ENCODE data around the gene MATCAP1. TPM values are rescaled to one million over a fixed set of nuclear protein-coding genes. Genes with fewer than 3 reads are reported as not detected.

The MATCAP1 gene
- total RNA-seq, 1 donor from 2014 or later, result 5.2 TPM

DNA sequence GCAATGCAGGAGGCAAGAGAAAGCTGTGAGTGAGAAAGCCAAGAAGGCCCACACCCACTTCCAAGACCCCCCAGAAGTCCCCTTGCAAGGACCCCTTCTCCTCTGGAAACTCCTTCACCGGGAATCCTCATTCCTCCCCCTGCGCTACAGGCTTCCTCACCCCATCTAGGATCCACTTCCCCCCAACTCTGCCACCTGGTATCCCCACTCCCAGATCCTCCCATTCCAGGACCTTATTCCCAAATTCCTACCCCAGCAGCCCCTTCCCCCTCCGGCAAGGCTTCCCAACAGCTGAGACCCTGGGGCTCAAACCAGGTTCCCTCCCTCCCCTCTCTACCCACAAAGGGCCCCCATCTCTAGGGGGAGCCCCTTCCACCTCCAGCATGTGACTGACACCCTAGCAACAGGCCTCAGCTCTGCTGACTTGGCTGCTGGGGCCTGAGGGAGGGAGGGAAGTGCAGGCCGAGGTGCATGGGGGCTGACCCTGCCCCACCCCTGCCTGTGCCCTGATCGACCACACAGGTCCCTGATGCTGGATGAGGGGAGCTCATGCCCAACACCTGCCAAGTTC, 17.1 kb downstream of the MATCAP1 start:
- Histone ChIP-seq H3K4me1 (ENCODE audit: control insufficient read depth in 3 of 3, insufficient read depth in 3 of 3, low read length in 3 of 3) (peaks cover 64 to 70% (median 69%) of the 10 kb centered on the region in 3 donors), H3K4me3 (ENCODE audit: low read length in 3 of 3) (no peak overlapping the region), H3K27ac (ENCODE audit: low read depth, low read length) (peak overlapping the region; percentile 23), H3K9me3 (ENCODE audit: control insufficient read depth in 3 of 3, low read length in 3 of 3) (no peaks in the 10 kb centered on the region), H3K36me3 (ENCODE audit: control insufficient read depth in 3 of 3, insufficient read depth in 3 of 3, low read length in 3 of 3) (peaks cover 8 to 19% (median 13%) of the 10 kb centered on the region in 3 donors), H3K9ac (ENCODE audit: low read depth in 1 of 3, low read length in 3 of 3) (peak overlapping the region in 2 of 3 donors; percentile 29 to 45), H3K27me3 (ENCODE audit: control insufficient read depth in 3 of 3, insufficient read depth in 3 of 3, low read length in 3 of 3) (peaks cover 0 to 5% (median 0%) of the 10 kb centered on the region in 3 donors)

- no peak overlapping the region for H3K9ac ChIP-seq (ENCODE audit: low read depth in 1 of 3, low read length in 3 of 3)
- no peak overlapping the region for H3K4me3 ChIP-seq (ENCODE audit: low read length in 3 of 3)
- peaks cover 0 to 5% (median 0%) of the 10 kb centered on the region in 3 donors for H3K27me3 ChIP-seq (ENCODE audit: control insufficient read depth in 3 of 3, insufficient read depth in 3 of 3, low read length in 3 of 3)
- peaks cover 64 to 70% (median 69%) of the 10 kb centered on the region in 3 donors for H3K4me1 ChIP-seq (ENCODE audit: control insufficient read depth in 3 of 3, insufficient read depth in 3 of 3, low read length in 3 of 3)
- H3K36me3 ChIP-seq (ENCODE audit: control insufficient read depth in 3 of 3, insufficient read depth in 3 of 3, low read length in 3 of 3), result peaks cover 8 to 19% (median 13%) of the 10 kb centered on the region in 3 donors
- H3K27ac ChIP-seq (ENCODE audit: low read depth, low read length), result peak overlapping the region; percentile 23
- H3K9me3 ChIP-seq (ENCODE audit: control insufficient read depth in 3 of 3, low read length in 3 of 3), result no peaks in the 10 kb centered on the region
Observed at GRCh38 chr16:67166110-67166547, 17.6 kb downstream of the MATCAP1 start.

DNA sequence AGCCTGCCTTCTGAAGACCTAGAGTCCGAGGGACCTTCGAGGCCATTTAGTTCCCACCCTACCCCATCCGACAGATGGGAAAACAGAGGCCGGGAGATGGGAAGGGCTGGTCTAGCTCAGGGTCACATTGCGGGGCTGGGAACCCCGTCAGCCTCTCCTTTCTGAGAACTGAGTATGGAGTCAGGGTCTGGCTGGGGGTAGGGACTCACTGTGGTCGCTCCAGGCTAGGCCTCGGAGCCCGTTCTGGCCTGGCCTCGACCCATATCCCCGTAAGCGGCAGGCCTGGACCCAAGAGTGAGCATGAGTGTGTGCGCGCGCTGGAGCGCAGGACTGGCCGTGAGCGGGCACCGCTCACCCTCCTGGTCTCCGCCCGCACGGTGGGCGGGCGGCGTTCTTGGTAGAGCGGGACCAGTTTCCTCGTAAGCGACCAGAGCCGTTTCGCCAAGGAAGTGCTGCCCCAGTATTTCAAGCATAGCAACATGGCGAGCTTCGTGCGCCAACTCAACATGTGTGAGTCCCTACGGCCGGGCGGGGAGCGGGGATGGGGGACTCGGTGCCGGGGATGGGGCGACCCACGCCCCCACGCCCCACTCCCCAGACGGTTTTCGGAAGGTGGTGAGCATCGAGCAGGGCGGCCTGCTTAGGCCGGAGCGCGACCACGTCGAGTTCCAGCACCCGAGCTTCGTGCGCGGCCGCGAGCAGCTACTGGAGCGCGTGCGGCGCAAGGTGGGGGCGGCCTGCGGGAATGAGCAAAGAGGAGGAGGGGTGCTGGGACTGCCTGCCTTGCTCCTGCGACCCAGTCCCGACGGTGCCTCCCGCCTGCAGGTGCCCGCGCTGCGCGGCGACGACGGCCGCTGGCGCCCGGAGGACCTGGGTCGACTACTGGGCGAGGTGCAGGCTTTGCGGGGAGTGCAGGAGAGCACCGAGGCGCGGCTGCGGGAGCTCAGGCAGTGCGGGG, 18.4 kb downstream of the MATCAP1 start:
- H3K4me1 ChIP-seq (ENCODE audit: control insufficient read depth in 3 of 3, insufficient read depth in 3 of 3, low read length in 3 of 3), result peaks cover 66 to 73% (median 69%) of the 10 kb centered on the region in 3 donors
- no peaks in the 10 kb centered on the region for H3K9me3 ChIP-seq (ENCODE audit: control insufficient read depth in 3 of 3, low read length in 3 of 3)
- peak overlapping the region; percentile 78 to 83 (median 78) for H3K4me3 ChIP-seq (ENCODE audit: low read length in 3 of 3)
- H3K27me3 ChIP-seq (ENCODE audit: control insufficient read depth in 3 of 3, insufficient read depth in 3 of 3, low read length in 3 of 3), result peaks cover 0 to 5% (median 0%) of the 10 kb centered on the region in 3 donors
- H3K9ac ChIP-seq (ENCODE audit: low read depth in 1 of 3, low read length in 3 of 3), result peak overlapping the region; percentile 82 to 96 (median 90)
- H3K27ac ChIP-seq (ENCODE audit: low read depth, low read length), result peak overlapping the region; percentile 91
- peaks cover 8 to 19% (median 13%) of the 10 kb centered on the region in 3 donors for H3K36me3 ChIP-seq (ENCODE audit: control insufficient read depth in 3 of 3, insufficient read depth in 3 of 3, low read length in 3 of 3)

DNA sequence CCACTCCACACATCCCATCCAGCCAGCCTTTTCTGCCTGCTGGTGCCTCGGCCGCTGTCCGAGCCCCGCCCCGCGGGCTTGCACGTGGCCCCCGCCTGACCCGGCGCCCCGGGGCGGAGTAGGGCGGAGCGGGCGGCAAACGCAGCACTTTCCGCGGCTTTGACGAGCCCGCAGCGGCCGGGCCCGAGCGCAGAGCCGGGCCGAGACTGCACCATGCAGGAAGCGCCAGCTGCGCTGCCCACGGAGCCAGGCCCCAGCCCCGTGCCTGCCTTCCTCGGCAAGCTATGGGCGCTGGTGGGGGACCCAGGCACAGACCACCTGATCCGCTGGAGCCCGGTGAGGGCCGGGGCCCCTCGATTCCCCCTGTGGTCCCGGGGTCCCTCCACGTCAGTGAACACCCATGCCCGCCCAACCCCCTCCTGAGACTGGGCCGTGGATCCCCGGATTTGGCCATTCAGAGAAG, 19.1 kb downstream of the MATCAP1 start, which contains the start of gene HSF4:
HSF4 (plus strand) TSS at position 147 of the 463 bp plus-strand sequence; CDS start at position 214, 67 bp downstream.
- H3K4me1 ChIP-seq (ENCODE audit: control insufficient read depth in 3 of 3, insufficient read depth in 3 of 3, low read length in 3 of 3), result peaks cover 64 to 73% (median 68%) of the 10 kb centered on the region in 3 donors
- peaks cover 0 to 5% (median 0%) of the 10 kb centered on the region in 3 donors for H3K27me3 ChIP-seq (ENCODE audit: control insufficient read depth in 3 of 3, insufficient read depth in 3 of 3, low read length in 3 of 3)

GRCh38 chr16:67163999-67164558, 19.7 kb downstream of the MATCAP1 start:
- Histone ChIP-seq H3K36me3 (ENCODE audit: control insufficient read depth in 3 of 3, insufficient read depth in 3 of 3, low read length in 3 of 3) (peaks cover 8 to 17% (median 13%) of the 10 kb centered on the region in 3 donors), H3K9ac (ENCODE audit: low read depth in 1 of 3, low read length in 3 of 3) (peak overlapping the region; percentile 73 to 93 (median 76)), H3K27me3 (ENCODE audit: control insufficient read depth in 3 of 3, insufficient read depth in 3 of 3, low read length in 3 of 3) (peaks cover 0 to 5% (median 0%) of the 10 kb centered on the region in 3 donors), H3K4me1 (ENCODE audit: control insufficient read depth in 3 of 3, insufficient read depth in 3 of 3, low read length in 3 of 3) (peaks cover 63 to 73% (median 67%) of the 10 kb centered on the region in 3 donors), H3K4me3 (ENCODE audit: low read length in 3 of 3) (peak overlapping the region; percentile 65 to 83 (median 83)), H3K27ac (ENCODE audit: low read depth, low read length) (peak overlapping the region; percentile 91), H3K9me3 (ENCODE audit: control insufficient read depth in 3 of 3, low read length in 3 of 3) (no peaks in the 10 kb centered on the region)

More for the DNA sequence above, 19.1 kb downstream of the MATCAP1 start, which contains the start of gene HSF4:
- Histone ChIP-seq H3K9ac (ENCODE audit: low read depth in 1 of 3, low read length in 3 of 3) (peak within 1 kb of the TSS; percentile 82 to 96 (median 90)), H3K27ac (ENCODE audit: low read depth, low read length) (peak within 1 kb of the TSS; percentile 91), H3K36me3 (ENCODE audit: control insufficient read depth in 3 of 3, insufficient read depth in 3 of 3, low read length in 3 of 3) (peaks cover 8 to 19% (median 13%) of the 10 kb centered on the region in 3 donors), H3K9me3 (ENCODE audit: control insufficient read depth in 3 of 3, low read length in 3 of 3) (no peaks in the 10 kb centered on the region), H3K4me3 (ENCODE audit: low read length in 3 of 3) (peak within 1 kb of the TSS; percentile 78 to 83 (median 83))

- Histone ChIP-seq H3K9me3 (ENCODE audit: control insufficient read depth in 3 of 3, low read length in 3 of 3) (no peaks in the 10 kb centered on the region), H3K4me1 (ENCODE audit: control insufficient read depth in 3 of 3, insufficient read depth in 3 of 3, low read length in 3 of 3) (peaks cover 60 to 71% (median 62%) of the 10 kb centered on the region in 3 donors), H3K27ac (ENCODE audit: low read depth, low read length) (peak overlapping the region; percentile 91)
Observed at GRCh38 chr16:67163164-67163998, 20.4 kb downstream of the MATCAP1 start.

GRCh38 chr16:67162506-67163163, 21.1 kb downstream of the MATCAP1 start:
- Histone ChIP-seq H3K27me3 (ENCODE audit: control insufficient read depth in 3 of 3, insufficient read depth in 3 of 3, low read length in 3 of 3) (peaks cover 0 to 5% (median 0%) of the 10 kb centered on the region in 3 donors), H3K9ac (ENCODE audit: low read depth in 1 of 3, low read length in 3 of 3) (peak overlapping the region; percentile 32 to 93 (median 76)), H3K36me3 (ENCODE audit: control insufficient read depth in 3 of 3, insufficient read depth in 3 of 3, low read length in 3 of 3) (peaks cover 8 to 11% (median 10%) of the 10 kb centered on the region in 3 donors), H3K9me3 (ENCODE audit: control insufficient read depth in 3 of 3, low read length in 3 of 3) (no peaks in the 10 kb centered on the region), H3K4me3 (ENCODE audit: low read length in 3 of 3) (peak overlapping the region; percentile 31 to 83 (median 83)), H3K4me1 (ENCODE audit: control insufficient read depth in 3 of 3, insufficient read depth in 3 of 3, low read length in 3 of 3) (peaks cover 60 to 67% (median 62%) of the 10 kb centered on the region in 3 donors), H3K27ac (ENCODE audit: low read depth, low read length) (peak overlapping the region; percentile 91)

More at GRCh38 chr16:67163164-67163998, 20.4 kb downstream of the MATCAP1 start:
- H3K36me3 ChIP-seq (ENCODE audit: control insufficient read depth in 3 of 3, insufficient read depth in 3 of 3, low read length in 3 of 3), result peaks cover 8 to 13% (median 12%) of the 10 kb centered on the region in 3 donors
- peak overlapping the region; percentile 65 to 83 (median 83) for H3K4me3 ChIP-seq (ENCODE audit: low read length in 3 of 3)
- H3K27me3 ChIP-seq (ENCODE audit: control insufficient read depth in 3 of 3, insufficient read depth in 3 of 3, low read length in 3 of 3), result peaks cover 0 to 5% (median 0%) of the 10 kb centered on the region in 3 donors
- H3K9ac ChIP-seq (ENCODE audit: low read depth in 1 of 3, low read length in 3 of 3), result peak overlapping the region; percentile 73 to 93 (median 76)

DNA sequence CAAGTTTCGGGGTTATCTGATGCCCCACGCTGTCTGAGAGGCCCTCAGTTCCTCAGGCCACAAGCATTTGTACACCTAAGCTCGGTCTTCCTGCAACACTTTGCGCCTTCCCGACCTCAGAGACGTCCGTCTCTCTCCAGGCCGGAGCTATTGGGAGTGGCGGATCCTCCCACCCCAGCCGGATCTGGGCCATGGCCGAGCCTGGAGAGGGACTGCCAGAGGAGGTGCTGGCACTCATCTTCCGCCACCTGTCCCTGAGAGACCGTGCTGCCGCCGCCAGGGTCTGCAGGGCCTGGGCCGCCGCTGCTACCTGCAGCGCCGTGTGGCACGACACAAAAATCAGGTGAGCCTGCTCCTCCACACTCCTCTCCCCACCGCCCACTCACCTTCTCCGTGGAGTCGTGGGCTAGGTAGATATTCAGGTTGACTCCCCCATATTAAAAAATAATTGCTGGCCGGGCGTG, 22.1 kb downstream of the MATCAP1 start:
- Histone ChIP-seq H3K9ac (ENCODE audit: low read depth in 1 of 3, low read length in 3 of 3) (peak overlapping the region; percentile 62 to 93 (median 70)), H3K27ac (ENCODE audit: low read depth, low read length) (peak overlapping the region; percentile 75), H3K9me3 (ENCODE audit: control insufficient read depth in 3 of 3, low read length in 3 of 3) (no peaks in the 10 kb centered on the region), H3K27me3 (ENCODE audit: control insufficient read depth in 3 of 3, insufficient read depth in 3 of 3, low read length in 3 of 3) (peaks cover 0 to 5% (median 0%) of the 10 kb centered on the region in 3 donors), H3K4me1 (ENCODE audit: control insufficient read depth in 3 of 3, insufficient read depth in 3 of 3, low read length in 3 of 3) (peaks cover 57 to 64% (median 59%) of the 10 kb centered on the region in 3 donors), H3K36me3 (ENCODE audit: control insufficient read depth in 3 of 3, insufficient read depth in 3 of 3, low read length in 3 of 3) (peaks cover 0 to 1% (median 1%) of the 10 kb centered on the region in 3 donors), H3K4me3 (ENCODE audit: low read length in 3 of 3) (peak overlapping the region; percentile 72 to 84 (median 82))

Measured in skeletal muscle tissue (tissue), 4 donors.